K562 (cell line): ENCODE results near the gene PDZD2.

Experiments used
- BCL6 ChIP-seq: fragments of 250-450 bp; sonication (Bioruptor Pico); IDR thresholded peaks from 2 replicates; pipeline ENCODE4 v1.4.0; 2020
- CTCF ChIP-seq, 3 experiments: IDR thresholded peaks in 2 of 3; conservative IDR thresholded peaks in 1 of 3; 2 replicates each; pipeline ENCODE4 v1.5.1; 2011 to 2012; ENCODE audit warnings: low read length in 3 of 3, mild to moderate bottlenecking in 3 of 3, control low read depth in 2 of 3, improper control_type of control experiment in 1 of 3, inconsistent platforms in 1 of 3, low read depth in 1 of 3, mixed read lengths in 1 of 3, moderate library complexity in 1 of 3; ENCODE audit not compliant: insufficient read depth in 2 of 3
- EZH2 ChIP-seq: IDR thresholded peaks from 2 replicates; pipeline ENCODE4 v1.6.1; 2012; ENCODE audit warnings: low read depth, mild to moderate bottlenecking, inconsistent platforms, low read length, borderline replicate concordance
- HDAC6 ChIP-seq: IDR thresholded peaks from 2 replicates; pipeline ENCODE4 v1.6.1; 2012; ENCODE audit warnings: low read depth, mild to moderate bottlenecking, control low read depth, inconsistent platforms, low read length, moderate library complexity
- IFI16 ChIP-seq: fragments of 250-450 bp; sonication (Bioruptor Pico); IDR thresholded peaks from 2 replicates; pipeline ENCODE4 v2.1.2; 2022; ENCODE audit warnings: mild to moderate bottlenecking, inconsistent platforms
- MAFK ChIP-seq: IDR thresholded peaks from 2 replicates; pipeline ENCODE4 v1.6.1; 2011; ENCODE audit warnings: low read length, improper control_type of control experiment
- POLR2A ChIP-seq: fragments of 450-650 bp; conservative IDR thresholded peaks from 2 replicates; pipeline ENCODE4 v1.6.1; 2016
- RAD21 ChIP-seq, 2 experiments: fragments of 250-450 bp in 1 of 2; fragments of 450-650 bp in 1 of 2; sonication (Bioruptor Pico) in 1 of 2; formaldehyde crosslinking in 1 of 2; IDR thresholded peaks in 1 of 2; conservative IDR thresholded peaks in 1 of 2; 2 replicates each; pipeline versions ENCODE4 v1.4.0 to v1.8.0; 2020 to 2022; ENCODE audit warnings: mild to moderate bottlenecking in 2 of 2, moderate library complexity in 1 of 2
- RFX5 ChIP-seq: IDR thresholded peaks from 2 replicates; pipeline ENCODE4 v1.6.1; 2011; ENCODE audit warnings: low read depth, mild to moderate bottlenecking, improper control_type of control experiment, low read length
- RFX7 ChIP-seq: fragments of 250-450 bp; sonication (Bioruptor Pico); IDR thresholded peaks from 2 replicates; pipeline ENCODE4 v1.5.1; 2021; ENCODE audit warnings: mild to moderate bottlenecking
- SAFB ChIP-seq: fragments of 200-400 bp; formaldehyde crosslinking; IDR thresholded peaks from 2 replicates; pipeline ENCODE4 v1.6.1; 2017; ENCODE audit warnings: low read depth, low read length, borderline replicate concordance
- ZNF644 ChIP-seq: fragments of 200-800 bp; sonication (Bioruptor generic); IDR thresholded peaks from 2 replicates; pipeline ENCODE4 v1.6.1; 2016; ENCODE audit warnings: low read depth, missing genetic modification characterization, missing compliant biosample characterization
- ZNF76 ChIP-seq: fragments of 250-450 bp; sonication (Bioruptor Pico); IDR thresholded peaks from 2 replicates; pipeline ENCODE4 v1.4.0; 2020; ENCODE audit warnings: mild to moderate bottlenecking, moderate library complexity, borderline replicate concordance
- ZNF830 ChIP-seq: fragments of 250-450 bp; sonication (Bioruptor Pico); IDR thresholded peaks from 2 replicates; pipeline ENCODE4 v1.5.0; 2021; ENCODE audit warnings: mild to moderate bottlenecking

GRCh38 chr5:32013658-32014057 lies 374.7 kb downstream of the PDZD2 start:
- TF ChIP-seq MAFK (no peak), EZH2 (no peak), CTCF (IDR thresholded peaks at IDR 0.05 in 2 of 3, conservative IDR thresholded peaks at IDR 0.05 in 1 of 3; ENCODE audit: insufficient read depth in 2 of 3, low read depth in 1 of 3, low read length in 3 of 3) (no peak), ZNF76 (CRISPR knock-in tag) (no peak), RFX7 (no peak), BCL6 (CRISPR knock-in tag) (no peak), SAFB (no peak), RAD21 (CRISPR knock-in tag; conservative IDR thresholded peaks at IDR 0.05 in 1 of 2, IDR thresholded peaks at IDR 0.05 in 1 of 2) (no peak), ZNF644 (no peak), HDAC6 (no peak), ZNF830 (CRISPR knock-in tag) (no peak), RFX5 (no peak), IFI16 (CRISPR knock-in tag) (no peak), POLR2A (no peak)
